Measurements from ENCODE around the gene RGL3. TPM values are rescaled to one million over a fixed set of nuclear protein-coding genes. Genes with fewer than 3 reads are reported as not detected.
A peak's percentile ranks its signal among the peaks of the same experiment; 100 is the strongest.

RGL3 gene
- total and polyA plus RNA-seq, 10 of the 15 experiments (the other 5 are each of a cell fraction or from before 2014, with no cell fraction given), result not detected

DNA sequence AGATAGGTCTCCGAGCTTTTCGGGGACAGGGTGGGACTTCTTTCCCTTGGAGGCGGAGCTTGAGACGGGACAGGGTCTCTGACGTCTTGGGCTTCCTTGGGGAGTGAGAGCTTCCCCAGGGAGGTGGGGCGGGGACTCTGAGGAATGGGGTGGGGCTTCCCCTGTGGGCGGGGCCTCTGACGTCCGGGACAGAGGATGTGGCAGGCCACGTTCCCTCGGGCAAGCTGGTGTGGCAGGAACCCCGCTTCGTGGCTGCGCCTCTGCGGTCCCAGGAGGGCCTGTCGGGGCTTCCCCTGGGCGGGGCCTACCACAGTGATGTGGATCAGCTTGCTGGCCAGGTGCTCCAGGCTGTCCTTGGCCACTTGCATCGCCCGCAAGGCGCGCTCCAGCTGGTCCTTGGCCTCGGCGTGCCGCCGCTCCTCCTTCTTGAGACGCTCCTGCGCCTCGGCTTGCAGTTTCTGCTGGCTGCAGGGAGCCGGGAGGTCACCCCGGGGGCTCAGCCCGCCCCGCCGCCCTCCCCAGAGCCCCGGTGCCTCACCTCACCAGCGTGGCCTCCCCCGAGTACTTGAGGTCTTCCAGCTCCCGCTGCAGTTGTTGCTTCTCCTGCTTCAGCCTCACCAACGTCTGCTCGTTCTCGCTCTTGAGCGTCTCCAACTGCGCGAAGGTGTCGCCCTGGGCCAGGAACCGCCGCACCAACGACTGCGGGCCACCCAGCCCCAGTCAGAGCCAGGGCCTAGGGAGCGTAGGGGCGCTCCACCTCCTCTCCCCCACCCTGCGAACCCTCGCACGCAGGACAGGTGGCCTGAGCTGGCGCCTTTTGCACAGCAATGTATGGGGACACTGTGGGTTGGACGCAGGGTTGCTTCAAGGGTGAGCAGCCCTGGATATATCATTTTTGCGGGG lies 3.3 kb upstream of the RGL3 start (continued):
- TF ChIP-seq BCL3 (IDR thresholded peaks at IDR 0.05; ENCODE audit: borderline replicate concordance, insufficient read depth, low read depth, low read length, poor library complexity, severe bottlenecking) (peak; percentile 23), NBN (IDR thresholded peaks at IDR 0.05) (no peak), EP300 (IDR thresholded peaks at IDR 0.05; ENCODE audit: borderline replicate concordance in 1 of 2, control insufficient read depth in 1 of 2, low read depth in 2 of 2, low read length in 2 of 2) (0 out of 4 replicates have a peak, but pooled peaks of 1 of the 2 experiments have one; percentile 7), BMI1 (IDR thresholded peaks at IDR 0.05; ENCODE audit: borderline replicate concordance) (no peak), TCF3 (IDR thresholded peaks at IDR 0.05; ENCODE audit: borderline replicate concordance, insufficient read depth, low read depth, low read length) (peak; percentile 71), RELB (IDR thresholded peaks at IDR 0.05; ENCODE audit: low read depth) (peak; percentile 41; the same call in 1 of the 2 replicates), POLR2A (IDR thresholded peaks at IDR 0.05; ENCODE audit: low read depth, low read length) (peak; percentile 33; the same call in 1 of the 2 replicates), MLLT1 (IDR thresholded peaks at IDR 0.05) (no peak), ATF7 (IDR thresholded peaks at IDR 0.05; ENCODE audit: low read depth) (0 out of 2 replicates have a peak, but pooled peaks have one; percentile 15), RAD21 (IDR thresholded peaks at IDR 0.05; ENCODE audit: insufficient read depth, low read depth, low read length) (no peak), TCF12 (IDR thresholded peaks at IDR 0.05; ENCODE audit: low read depth, low read length) (peak; percentile 70; the same call in 1 of the 2 replicates), RELA (IDR thresholded peaks at IDR 0.05; ENCODE audit: borderline replicate concordance, partially characterized antibody) (no peak), CREB1 (IDR thresholded peaks at IDR 0.05; ENCODE audit: low read depth) (peak; percentile 54), SP1 (IDR thresholded peaks at IDR 0.05; ENCODE audit: low read depth, low read length) (peak; percentile 45), IKZF1 (conservative IDR thresholded peaks at IDR 0.05) (peak; percentile 50; the same call in 1 of the 2 replicates), MEF2B (IDR thresholded peaks at IDR 0.05; ENCODE audit: partially characterized antibody, poor library complexity, severe bottlenecking) (peak; percentile 95), BHLHE40 (IDR thresholded peaks at IDR 0.05; ENCODE audit: borderline replicate concordance in 1 of 2, low read depth in 2 of 2, low read length in 1 of 2) (peak; percentile 37 to 81; a peak in 2 of 4 replicates), NR2F1 (conservative IDR thresholded peaks at IDR 0.05) (0 out of 2 replicates have a peak, but pooled peaks have one; percentile 24), RUNX3 (IDR thresholded peaks at IDR 0.05; ENCODE audit: low read length) (peak; percentile 71), DPF2 (IDR thresholded peaks at IDR 0.05) (peak; percentile 72)
- TF ChIP-seq, protein P1, sequence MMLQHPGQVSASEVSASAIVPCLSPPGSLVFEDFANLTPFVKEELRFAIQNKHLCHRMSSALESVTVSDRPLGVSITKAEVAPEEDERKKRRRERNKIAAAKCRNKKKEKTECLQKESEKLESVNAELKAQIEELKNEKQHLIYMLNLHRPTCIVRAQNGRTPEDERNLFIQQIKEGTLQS (IDR thresholded peaks at IDR 0.05; ENCODE audit: borderline replicate concordance, extremely low read depth, low read depth, low read length), result no peak

Data from GM12878 (cell line).